GM23338 (cell line): ENCODE data around the gene GGCT. TPM values are rescaled to one million over a fixed set of nuclear protein-coding genes. Genes with fewer than 3 reads are reported as not detected.

Source experiments
- ATAC-seq: fragments of 200-7000 bp; cut with Tn5 transposase; 3 replicates; pipeline ENCODE4 v1.9.1; 2020
- DNase-seq: peaks from one replicate; pipeline ENCODE4 v3.0.0-alpha.2; 2015; ENCODE audit warnings: low spot score
- H2AFZ ChIP-seq: fragments of 200-600 bp; sonication (generic); 2 replicates; pipeline ENCODE4 v1.8.0; 2016; ENCODE audit warnings: antibody characterized with exemption, mild to moderate bottlenecking, moderate library complexity
- H3F3A ChIP-seq: fragments of 200-600 bp; sonication (generic); replicated peaks from 2 replicates; pipeline ENCODE4 v1.8.0; 2017; ENCODE audit warnings: antibody characterized with exemption, mixed run types, low read depth
- H3K27ac ChIP-seq: fragments of 200-600 bp; sonication (generic); 2 replicates; pipeline ENCODE4 v1.6.1; 2016; ENCODE audit warnings: low read depth
- H3K27me3 ChIP-seq: fragments of 200-600 bp; sonication (generic); 2 replicates; pipeline ENCODE4 v1.8.0; 2016; ENCODE audit warnings: mild to moderate bottlenecking, mixed run types, moderate library complexity; ENCODE audit not compliant: insufficient read depth
- H3K36me3 ChIP-seq: fragments of 200-600 bp; sonication (generic); 2 replicates; pipeline ENCODE4 v1.8.0; 2016; ENCODE audit warnings: mild to moderate bottlenecking; ENCODE audit not compliant: insufficient read depth
- H3K4me1 ChIP-seq: fragments of 200-600 bp; sonication (generic); 2 replicates; pipeline ENCODE4 v1.8.0; 2016; ENCODE audit warnings: mild to moderate bottlenecking, moderate library complexity; ENCODE audit not compliant: insufficient read depth
- H3K4me2 ChIP-seq: fragments of 200-600 bp; sonication (generic); 2 replicates; pipeline ENCODE4 v1.7.1; 2017; ENCODE audit warnings: mixed run types
- H3K4me3 ChIP-seq: fragments of 200-600 bp; sonication (generic); 2 replicates; pipeline ENCODE4 v1.6.1; 2016; ENCODE audit warnings: mixed run types
- H3K79me2 ChIP-seq: fragments of 200-600 bp; sonication (generic); replicated peaks from 2 replicates; pipeline ENCODE4 v1.8.0; 2017; ENCODE audit warnings: mild to moderate bottlenecking; ENCODE audit not compliant: insufficient read depth
- H3K9me2 ChIP-seq: fragments of 200-600 bp; sonication (generic); 2 replicates; pipeline ENCODE4 v1.8.0; 2017; ENCODE audit not compliant: insufficient read depth
- H4K20me1 ChIP-seq: fragments of 200-600 bp; sonication (generic); replicated peaks from 2 replicates; pipeline ENCODE4 v1.8.0; 2017; ENCODE audit warnings: mild to moderate bottlenecking; ENCODE audit not compliant: insufficient read depth
- H3K27ac Mint-ChIP-seq: 2 replicates; pipeline ENCODE4 v1.8.0; 2020; ENCODE audit warnings: inconsistent platforms, mild to moderate bottlenecking, moderate library complexity, mixed read lengths
- H3K27me3 Mint-ChIP-seq: 3 replicates; pipeline ENCODE4 v1.8.0; 2022; ENCODE audit warnings: low read depth, mild to moderate bottlenecking, moderate library complexity, mixed read lengths, inconsistent platforms; ENCODE audit not compliant: insufficient read depth, poor library complexity
- H3K36me3 Mint-ChIP-seq: 3 replicates; pipeline ENCODE4 v1.8.0; 2021; ENCODE audit warnings: low read depth, mild to moderate bottlenecking, inconsistent platforms, moderate library complexity, mixed read lengths
- H3K4me1 Mint-ChIP-seq: 3 replicates; pipeline ENCODE4 v1.8.0; 2020; ENCODE audit warnings: mild to moderate bottlenecking, inconsistent platforms, mixed read lengths
- H3K4me3 Mint-ChIP-seq: 3 replicates; pipeline ENCODE4 v1.8.0; 2021; ENCODE audit warnings: moderate library complexity, mild to moderate bottlenecking, inconsistent platforms, mixed read lengths
- H3K9me3 Mint-ChIP-seq: 3 replicates; pipeline ENCODE4 v1.8.0; 2020; ENCODE audit warnings: moderate library complexity, mild to moderate bottlenecking, inconsistent platforms, mixed read lengths
- EZH2 ChIP-seq: fragments of 200-600 bp; sonication (generic); IDR thresholded peaks from one replicate; pipeline ENCODE4 v1.8.0; 2017; ENCODE audit warnings: antibody characterized with exemption, mild to moderate bottlenecking, low read depth; ENCODE audit not compliant: unreplicated experiment
- EZH2phosphoT487 ChIP-seq: fragments of 200-600 bp; sonication (generic); IDR thresholded peaks from one replicate; pipeline ENCODE4 v1.8.1; 2018; ENCODE audit warnings: antibody characterized with exemption; ENCODE audit not compliant: unreplicated experiment
- NANOG ChIP-seq: IDR thresholded peaks from 2 replicates; pipeline ENCODE4 v1.6.1; 2016; ENCODE audit warnings: antibody characterized with exemption, borderline replicate concordance
- POLR2AphosphoS5 ChIP-seq: IDR thresholded peaks from 2 replicates; pipeline ENCODE4 v1.6.1; 2016; ENCODE audit warnings: antibody characterized with exemption, low read depth
- polyA plus RNA-seq: library from polyadenylated mRNA; unstranded; fragments of >200 nt; fragmentation: Nextera tagmentation; extraction: Ambion mirVana; gene quantifications from 2 replicates; pipeline ENCODE4 v1.2.1, GENCODE V29; 2016
- total RNA-seq: library from RNA; depleted of rRNA; stranded (reverse); fragments of >200 nt; shearing (Covaris generic); gene quantifications from 2 replicates; pipeline ENCODE4 v1.2.3, GENCODE V29; 2014
- TF ChIP-seq, protein P1 (sequence below): IDR thresholded peaks from one replicate; pipeline ENCODE4 v1.6.1; 2018; ENCODE audit warnings: antibody characterized with exemption; ENCODE audit not compliant: unreplicated experiment
- TF ChIP-seq, protein P2 (sequence below): fragments of 250-450 bp; sonication (Bioruptor Pico); IDR thresholded peaks from 2 replicates; pipeline ENCODE4 v1.5.0; 2020; ENCODE audit warnings: mild to moderate bottlenecking, moderate library complexity
- TF ChIP-seq, protein P3 (sequence below), 2 experiments: fragments of 200-600 bp in 1 of 2; sonication (generic) in 1 of 2; conservative IDR thresholded peaks; 2 replicates each; pipeline versions ENCODE4 v1.5.1 to v1.6.1; 2016 to 2017; ENCODE audit warnings: antibody characterized with exemption in 2 of 2, low read depth in 2 of 2, mild to moderate bottlenecking in 2 of 2, moderate library complexity in 1 of 2

GGCT gene
- total and polyA plus RNA-seq, 2 experiments from 2014 or later: 104 to 229 TPM

DNA sequence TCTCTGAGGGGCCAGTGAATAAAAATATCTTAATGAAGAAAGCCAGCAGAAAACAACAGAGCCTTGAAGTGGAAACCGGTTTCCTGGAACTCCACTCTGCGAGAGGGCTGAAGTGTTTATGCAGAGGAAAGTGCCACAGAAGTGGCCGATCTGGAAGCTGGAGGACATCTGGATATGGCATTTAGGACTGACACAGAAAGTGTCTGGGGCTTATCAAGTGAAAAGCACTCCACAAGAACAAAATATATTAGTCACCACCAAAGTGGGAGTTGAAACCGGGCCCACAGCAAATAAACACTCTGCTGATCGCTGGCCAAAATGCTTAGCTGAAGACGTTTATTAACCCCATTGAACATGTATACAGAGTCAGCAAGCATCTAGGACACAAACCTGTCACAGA, 33.9 kb downstream of the GGCT start:
- H3K9me2 ChIP-seq: no peaks in the 10 kb centered on the region
- Mint-ChIP-seq H3K9me3 (no peaks in the 10 kb centered on the region), H3K36me3 (no peaks in the 10 kb centered on the region), H3K27ac (no peak overlapping the region), H3K27me3 (peaks cover 2% of the 10 kb centered on the region), H3K4me3 (no peak overlapping the region), H3K4me1 (peaks cover 14% of the 10 kb centered on the region)
- H4K20me1 ChIP-seq: no peaks in the 10 kb centered on the region; the same call in 1 of the 2 replicates
- H3K4me2 ChIP-seq: no peak overlapping the region
- no peaks in the 10 kb centered on the region for H3F3A ChIP-seq
- H3K4me3 ChIP-seq: no peak overlapping the region
- no peak for ATAC-seq
- peaks cover 14% of the 10 kb centered on the region for H3K4me1 ChIP-seq
- no peaks in the 10 kb centered on the region for H3K27me3 ChIP-seq
- no peaks in the 10 kb centered on the region for H3K36me3 ChIP-seq
- no peak for DNase-seq
- H3K79me2 ChIP-seq: peaks cover 16% of the 10 kb centered on the region
- H3K27ac ChIP-seq: no peak overlapping the region
- H2AFZ ChIP-seq: no peak overlapping the region
- TF ChIP-seq NANOG (no peak), EZH2 (no peak), EZH2phosphoT487 (no peak), POLR2AphosphoS5 (no peak)
- TF ChIP-seq, protein P1, sequence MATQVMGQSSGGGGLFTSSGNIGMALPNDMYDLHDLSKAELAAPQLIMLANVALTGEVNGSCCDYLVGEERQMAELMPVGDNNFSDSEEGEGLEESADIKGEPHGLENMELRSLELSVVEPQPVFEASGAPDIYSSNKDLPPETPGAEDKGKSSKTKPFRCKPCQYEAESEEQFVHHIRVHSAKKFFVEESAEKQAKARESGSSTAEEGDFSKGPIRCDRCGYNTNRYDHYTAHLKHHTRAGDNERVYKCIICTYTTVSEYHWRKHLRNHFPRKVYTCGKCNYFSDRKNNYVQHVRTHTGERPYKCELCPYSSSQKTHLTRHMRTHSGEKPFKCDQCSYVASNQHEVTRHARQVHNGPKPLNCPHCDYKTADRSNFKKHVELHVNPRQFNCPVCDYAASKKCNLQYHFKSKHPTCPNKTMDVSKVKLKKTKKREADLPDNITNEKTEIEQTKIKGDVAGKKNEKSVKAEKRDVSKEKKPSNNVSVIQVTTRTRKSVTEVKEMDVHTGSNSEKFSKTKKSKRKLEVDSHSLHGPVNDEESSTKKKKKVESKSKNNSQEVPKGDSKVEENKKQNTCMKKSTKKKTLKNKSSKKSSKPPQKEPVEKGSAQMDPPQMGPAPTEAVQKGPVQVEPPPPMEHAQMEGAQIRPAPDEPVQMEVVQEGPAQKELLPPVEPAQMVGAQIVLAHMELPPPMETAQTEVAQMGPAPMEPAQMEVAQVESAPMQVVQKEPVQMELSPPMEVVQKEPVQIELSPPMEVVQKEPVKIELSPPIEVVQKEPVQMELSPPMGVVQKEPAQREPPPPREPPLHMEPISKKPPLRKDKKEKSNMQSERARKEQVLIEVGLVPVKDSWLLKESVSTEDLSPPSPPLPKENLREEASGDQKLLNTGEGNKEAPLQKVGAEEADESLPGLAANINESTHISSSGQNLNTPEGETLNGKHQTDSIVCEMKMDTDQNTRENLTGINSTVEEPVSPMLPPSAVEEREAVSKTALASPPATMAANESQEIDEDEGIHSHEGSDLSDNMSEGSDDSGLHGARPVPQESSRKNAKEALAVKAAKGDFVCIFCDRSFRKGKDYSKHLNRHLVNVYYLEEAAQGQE: no peak
- TF ChIP-seq, protein P2, sequence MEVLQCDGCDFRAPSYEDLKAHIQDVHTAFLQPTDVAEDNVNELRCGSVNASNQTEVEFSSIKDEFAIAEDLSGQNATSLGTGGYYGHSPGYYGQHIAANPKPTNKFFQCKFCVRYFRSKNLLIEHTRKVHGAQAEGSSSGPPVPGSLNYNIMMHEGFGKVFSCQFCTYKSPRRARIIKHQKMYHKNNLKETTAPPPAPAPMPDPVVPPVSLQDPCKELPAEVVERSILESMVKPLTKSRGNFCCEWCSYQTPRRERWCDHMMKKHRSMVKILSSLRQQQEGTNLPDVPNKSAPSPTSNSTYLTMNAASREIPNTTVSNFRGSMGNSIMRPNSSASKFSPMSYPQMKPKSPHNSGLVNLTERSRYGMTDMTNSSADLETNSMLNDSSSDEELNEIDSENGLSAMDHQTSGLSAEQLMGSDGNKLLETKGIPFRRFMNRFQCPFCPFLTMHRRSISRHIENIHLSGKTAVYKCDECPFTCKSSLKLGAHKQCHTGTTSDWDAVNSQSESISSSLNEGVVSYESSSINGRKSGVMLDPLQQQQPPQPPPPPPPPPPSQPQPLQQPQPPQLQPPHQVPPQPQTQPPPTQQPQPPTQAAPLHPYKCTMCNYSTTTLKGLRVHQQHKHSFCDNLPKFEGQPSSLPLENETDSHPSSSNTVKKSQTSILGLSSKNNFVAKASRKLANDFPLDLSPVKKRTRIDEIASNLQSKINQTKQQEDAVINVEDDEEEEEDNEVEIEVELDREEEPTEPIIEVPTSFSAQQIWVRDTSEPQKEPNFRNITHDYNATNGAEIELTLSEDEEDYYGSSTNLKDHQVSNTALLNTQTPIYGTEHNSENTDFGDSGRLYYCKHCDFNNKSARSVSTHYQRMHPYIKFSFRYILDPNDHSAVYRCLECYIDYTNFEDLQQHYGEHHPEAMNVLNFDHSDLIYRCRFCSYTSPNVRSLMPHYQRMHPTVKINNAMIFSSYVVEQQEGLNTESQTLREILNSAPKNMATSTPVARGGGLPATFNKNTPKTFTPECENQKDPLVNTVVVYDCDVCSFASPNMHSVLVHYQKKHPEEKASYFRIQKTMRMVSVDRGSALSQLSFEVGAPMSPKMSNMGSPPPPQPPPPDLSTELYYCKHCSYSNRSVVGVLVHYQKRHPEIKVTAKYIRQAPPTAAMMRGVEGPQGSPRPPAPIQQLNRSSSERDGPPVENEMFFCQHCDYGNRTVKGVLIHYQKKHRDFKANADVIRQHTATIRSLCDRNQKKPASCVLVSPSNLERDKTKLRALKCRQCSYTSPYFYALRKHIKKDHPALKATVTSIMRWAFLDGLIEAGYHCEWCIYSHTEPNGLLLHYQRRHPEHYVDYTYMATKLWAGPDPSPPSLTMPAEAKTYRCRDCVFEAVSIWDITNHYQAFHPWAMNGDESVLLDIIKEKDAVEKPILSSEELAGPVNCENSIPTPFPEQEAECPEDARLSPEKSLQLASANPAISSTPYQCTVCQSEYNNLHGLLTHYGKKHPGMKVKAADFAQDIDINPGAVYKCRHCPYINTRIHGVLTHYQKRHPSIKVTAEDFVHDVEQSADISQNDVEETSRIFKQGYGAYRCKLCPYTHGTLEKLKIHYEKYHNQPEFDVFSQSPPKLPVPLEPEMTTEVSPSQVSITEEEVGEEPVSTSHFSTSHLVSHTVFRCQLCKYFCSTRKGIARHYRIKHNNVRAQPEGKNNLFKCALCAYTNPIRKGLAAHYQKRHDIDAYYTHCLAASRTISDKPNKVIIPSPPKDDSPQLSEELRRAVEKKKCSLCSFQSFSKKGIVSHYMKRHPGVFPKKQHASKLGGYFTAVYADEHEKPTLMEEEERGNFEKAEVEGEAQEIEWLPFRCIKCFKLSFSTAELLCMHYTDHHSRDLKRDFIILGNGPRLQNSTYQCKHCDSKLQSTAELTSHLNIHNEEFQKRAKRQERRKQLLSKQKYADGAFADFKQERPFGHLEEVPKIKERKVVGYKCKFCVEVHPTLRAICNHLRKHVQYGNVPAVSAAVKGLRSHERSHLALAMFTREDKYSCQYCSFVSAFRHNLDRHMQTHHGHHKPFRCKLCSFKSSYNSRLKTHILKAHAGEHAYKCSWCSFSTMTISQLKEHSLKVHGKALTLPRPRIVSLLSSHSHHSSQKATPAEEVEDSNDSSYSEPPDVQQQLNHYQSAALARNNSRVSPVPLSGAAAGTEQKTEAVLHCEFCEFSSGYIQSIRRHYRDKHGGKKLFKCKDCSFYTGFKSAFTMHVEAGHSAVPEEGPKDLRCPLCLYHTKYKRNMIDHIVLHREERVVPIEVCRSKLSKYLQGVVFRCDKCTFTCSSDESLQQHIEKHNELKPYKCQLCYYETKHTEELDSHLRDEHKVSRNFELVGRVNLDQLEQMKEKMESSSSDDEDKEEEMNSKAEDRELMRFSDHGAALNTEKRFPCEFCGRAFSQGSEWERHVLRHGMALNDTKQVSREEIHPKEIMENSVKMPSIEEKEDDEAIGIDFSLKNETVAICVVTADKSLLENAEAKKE (CRISPR knock-in tag): no peak
- TF ChIP-seq, protein P3, sequence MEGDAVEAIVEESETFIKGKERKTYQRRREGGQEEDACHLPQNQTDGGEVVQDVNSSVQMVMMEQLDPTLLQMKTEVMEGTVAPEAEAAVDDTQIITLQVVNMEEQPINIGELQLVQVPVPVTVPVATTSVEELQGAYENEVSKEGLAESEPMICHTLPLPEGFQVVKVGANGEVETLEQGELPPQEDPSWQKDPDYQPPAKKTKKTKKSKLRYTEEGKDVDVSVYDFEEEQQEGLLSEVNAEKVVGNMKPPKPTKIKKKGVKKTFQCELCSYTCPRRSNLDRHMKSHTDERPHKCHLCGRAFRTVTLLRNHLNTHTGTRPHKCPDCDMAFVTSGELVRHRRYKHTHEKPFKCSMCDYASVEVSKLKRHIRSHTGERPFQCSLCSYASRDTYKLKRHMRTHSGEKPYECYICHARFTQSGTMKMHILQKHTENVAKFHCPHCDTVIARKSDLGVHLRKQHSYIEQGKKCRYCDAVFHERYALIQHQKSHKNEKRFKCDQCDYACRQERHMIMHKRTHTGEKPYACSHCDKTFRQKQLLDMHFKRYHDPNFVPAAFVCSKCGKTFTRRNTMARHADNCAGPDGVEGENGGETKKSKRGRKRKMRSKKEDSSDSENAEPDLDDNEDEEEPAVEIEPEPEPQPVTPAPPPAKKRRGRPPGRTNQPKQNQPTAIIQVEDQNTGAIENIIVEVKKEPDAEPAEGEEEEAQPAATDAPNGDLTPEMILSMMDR (conservative IDR thresholded peaks at IDR 0.05; ENCODE audit: low read depth in 2 of 2): no peak
